NCI-H460 (cell line): ENCODE data around the gene NOC4L. TPM values are rescaled to one million over a fixed set of nuclear protein-coding genes. Genes with fewer than 3 reads are reported as not detected.
"Not testable (repeated sequence)": the region's sequence is repeated elsewhere in the genome, so short reads cannot be mapped to it uniquely, and the experiment has no call there.

Experiments
- DNase-seq: peaks from one replicate; pipeline ENCODE4 v3.0.0-alpha.2; 2016; ENCODE audit warnings: low read depth; ENCODE audit errors: extremely low read depth
- total RNA-seq: library from RNA; depleted of rRNA; stranded (reverse); fragments of >200 nt; shearing (Covaris generic); gene quantifications from 2 replicates; pipeline ENCODE4 v1.2.3, GENCODE V29; 2014

Gene NOC4L
- total RNA-seq, 1 experiment from 2014 or later = 26.4 TPM

- DNase-seq = no peak
Observed at GRCh38 chr12:132141976-132142678, 2.1 kb upstream of the NOC4L start.

DNA sequence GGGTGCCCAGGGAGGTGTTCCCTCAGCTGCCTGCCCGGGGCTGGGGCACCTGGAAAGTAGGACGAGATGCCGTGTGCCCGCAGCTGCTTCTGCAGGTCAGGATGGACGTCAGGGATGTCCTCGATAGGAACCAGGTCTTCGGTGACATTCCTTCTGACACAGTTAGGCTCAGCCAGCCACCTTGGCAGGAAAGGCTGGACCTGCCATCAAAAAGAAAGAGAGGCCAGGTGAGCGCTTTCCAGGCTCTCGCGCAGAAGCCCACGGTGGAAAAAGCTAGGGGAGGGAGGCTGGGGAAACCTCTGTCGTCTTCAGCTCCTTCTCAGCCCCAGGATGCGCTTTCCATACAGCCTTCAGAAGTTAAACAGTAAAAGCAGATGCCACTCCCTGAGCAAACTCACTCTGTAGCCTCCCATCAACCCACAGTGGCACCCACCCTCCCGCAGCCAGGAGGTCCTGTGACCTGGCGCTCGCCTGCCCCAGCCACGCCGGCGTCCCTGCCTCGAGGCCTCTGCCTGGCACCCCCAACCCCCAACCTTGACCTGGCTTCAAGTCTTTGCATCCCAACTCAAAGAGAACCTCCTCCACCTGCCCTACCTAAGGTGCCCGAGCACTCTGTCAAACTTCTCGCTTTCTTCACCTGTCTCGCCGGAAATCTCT lies 1.4 kb upstream of the NOC4L start:
- no peak for DNase-seq

- no peak for DNase-seq
Observed at GRCh38 chr12:132143336-132144071, 753 bp upstream of the NOC4L start.

GRCh38 chr12:132144810-132145168 lies 532 bp downstream of the NOC4L start:
- no peak for DNase-seq

- DNase-seq = no peak
Observed at GRCh38 chr12:132145334-132145733, 1.1 kb downstream of the NOC4L start.

DNA sequence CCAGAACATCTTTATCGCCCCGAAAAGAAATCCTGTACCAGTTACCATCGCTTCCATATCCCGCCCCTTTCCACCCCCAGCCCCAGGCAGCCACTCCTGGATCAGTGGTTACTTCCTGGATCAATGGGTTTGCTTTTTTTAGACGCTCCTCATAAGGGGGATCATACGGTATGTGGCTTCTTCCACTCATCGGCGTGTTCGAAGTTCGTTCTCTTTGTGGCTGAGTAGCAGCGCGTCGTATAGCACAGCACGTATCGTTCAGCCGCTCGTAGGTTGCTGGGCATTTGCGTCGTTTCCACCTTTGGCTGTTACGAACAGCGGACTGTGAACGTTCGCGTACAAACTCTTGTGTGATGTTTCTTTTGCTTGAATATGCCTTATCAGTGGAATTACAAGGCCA lies 1.8 kb downstream of the NOC4L start:
- no peak for DNase-seq

DNA sequence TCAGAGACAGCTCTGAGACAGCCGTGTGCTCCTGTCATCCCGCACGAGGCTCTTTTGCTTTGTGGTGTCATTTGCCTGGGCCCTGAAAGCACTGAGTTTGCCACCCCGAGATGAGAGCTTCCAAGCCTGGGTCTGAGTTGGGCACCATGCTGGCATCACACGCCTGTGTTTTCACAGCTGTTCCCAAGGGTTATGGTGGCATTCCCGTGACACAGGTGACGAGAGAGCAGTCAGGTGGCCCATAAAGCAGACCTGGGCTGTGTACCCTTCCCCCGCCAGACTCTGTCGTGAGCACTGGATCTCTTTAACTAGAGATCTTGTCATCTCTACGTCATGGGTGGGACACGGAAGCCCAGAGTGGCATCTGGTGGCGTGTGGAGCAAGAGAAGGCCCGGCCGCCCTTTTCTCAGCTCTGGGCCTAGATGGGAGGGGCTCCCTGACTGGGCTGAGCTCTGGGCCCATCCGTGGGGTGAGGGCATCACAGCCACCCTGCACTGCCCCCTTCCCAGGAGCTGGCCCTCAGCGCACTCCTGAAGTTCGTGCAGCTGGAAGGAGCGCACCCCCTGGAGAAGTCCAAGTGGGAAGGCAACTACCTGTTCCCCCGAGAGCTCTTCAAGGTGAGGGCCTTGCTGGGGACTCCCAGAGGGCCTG lies 2.6 kb downstream of the NOC4L start:
- no peak for DNase-seq

GRCh38 chr12:132147423-132148367 lies 3.4 kb downstream of the NOC4L start:
- DNase-seq = no peak

DNA sequence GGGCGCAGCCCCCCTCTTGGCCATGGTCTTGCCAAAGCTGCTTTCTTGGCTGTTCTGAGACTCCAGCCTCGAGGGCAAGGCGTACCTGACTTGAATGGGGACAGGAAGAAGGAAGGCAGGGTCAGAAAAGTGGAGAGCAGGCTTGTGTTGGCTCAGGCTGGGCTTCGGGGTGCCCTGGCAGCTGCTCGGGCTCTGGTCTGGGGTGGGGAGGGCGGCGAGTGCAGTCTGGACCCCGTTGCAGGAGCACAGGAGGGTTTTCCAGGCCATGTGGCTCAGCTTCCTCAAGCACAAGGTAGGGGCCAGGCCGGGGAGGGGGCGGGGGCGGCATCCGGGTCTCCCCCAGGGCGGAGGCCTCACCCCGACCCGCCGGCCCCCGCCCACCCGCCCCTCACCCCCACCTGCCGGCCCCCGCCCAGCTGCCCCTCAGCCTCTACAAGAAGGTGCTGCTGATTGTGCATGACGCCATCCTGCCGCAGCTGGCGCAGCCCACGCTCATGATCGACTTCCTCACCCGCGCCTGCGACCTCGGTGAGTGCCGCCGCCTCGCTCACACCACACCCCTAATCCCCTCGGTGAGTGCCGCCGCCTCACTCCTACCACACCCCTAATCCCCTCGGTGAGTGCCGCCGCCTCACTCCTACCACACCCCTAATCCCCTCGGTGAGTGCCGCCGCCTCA lies 4.2 kb downstream of the NOC4L start:
- DNase-seq = no peak

GRCh38 chr12:132149526-132149925 lies 5.3 kb downstream of the NOC4L start:
- not testable (repeated sequence) for DNase-seq

- no peak for DNase-seq
Observed at GRCh38 chr12:132150780-132151144, 6.5 kb downstream of the NOC4L start.

- no peak for DNase-seq
Observed at GRCh38 chr12:132151145-132151765, 7.0 kb downstream of the NOC4L start.

- no peak for DNase-seq
Observed at GRCh38 chr12:132151766-132152410, 7.6 kb downstream of the NOC4L start.

DNA sequence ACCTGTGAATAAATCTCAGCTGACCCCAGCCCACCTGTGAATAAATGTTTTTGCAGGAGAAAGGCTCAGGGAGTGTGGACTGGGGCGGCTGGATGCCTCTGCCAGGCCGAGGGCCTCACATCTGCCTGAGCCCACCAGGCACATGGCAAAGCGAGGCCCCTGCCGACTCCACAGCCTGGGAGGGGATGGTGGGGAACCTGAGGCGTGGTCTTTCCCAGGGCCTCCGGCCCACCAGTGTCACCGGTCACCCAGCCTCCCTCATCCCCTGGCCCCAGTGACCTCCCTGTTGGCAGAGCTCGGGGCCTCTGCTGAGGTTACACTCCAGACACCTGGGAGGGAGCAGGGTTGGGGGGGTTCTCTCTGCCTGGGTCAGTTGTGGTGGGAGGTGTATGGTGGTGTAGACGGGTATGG lies 8.2 kb downstream of the NOC4L start:
- no peak for DNase-seq

- no peak for DNase-seq
Observed at GRCh38 chr12:132152953-132153352, 8.7 kb downstream of the NOC4L start.

DNA sequence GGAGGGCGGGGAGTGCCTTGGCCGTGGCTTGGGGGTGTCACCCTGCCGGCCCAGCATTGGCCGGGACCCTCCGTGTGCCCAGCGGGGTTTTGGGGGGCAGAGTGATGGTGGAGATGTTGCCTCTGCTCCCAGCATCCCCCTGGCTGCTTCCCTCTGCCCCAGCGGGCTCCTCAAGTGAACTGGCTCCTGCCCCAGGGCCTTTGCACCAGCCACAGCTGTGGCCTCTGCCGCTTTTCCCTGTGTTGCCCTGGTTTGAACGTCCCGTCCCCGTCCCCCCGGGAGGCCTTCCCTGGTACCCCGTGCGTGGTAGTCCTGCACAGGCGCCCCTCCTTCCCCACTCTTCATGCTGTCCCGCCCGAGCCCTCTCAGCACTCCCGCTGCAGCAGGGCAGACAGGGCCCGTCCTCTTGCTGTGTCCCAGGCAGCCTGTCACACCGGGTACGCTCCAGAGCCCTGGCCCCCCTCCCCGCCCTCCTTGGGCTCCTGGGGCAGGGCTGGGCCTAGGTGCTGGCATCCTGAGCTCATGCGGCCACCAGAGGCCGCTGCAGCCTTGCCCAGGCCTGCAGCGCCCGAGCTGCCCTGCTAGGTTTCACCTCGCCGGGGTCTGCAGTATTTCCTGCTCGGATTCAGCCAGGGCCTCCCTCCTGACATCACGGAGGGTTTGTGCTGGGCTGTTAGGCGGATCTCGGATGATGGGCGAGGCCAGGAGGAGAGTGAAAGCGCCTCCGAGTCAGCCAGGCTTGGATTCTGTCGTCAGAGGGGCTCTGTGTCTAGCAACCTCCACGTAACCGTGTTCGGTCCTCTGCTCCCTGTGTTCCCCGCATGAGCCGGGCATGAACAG lies 9.5 kb downstream of the NOC4L start:
- peak; percentile 67 for DNase-seq

DNA sequence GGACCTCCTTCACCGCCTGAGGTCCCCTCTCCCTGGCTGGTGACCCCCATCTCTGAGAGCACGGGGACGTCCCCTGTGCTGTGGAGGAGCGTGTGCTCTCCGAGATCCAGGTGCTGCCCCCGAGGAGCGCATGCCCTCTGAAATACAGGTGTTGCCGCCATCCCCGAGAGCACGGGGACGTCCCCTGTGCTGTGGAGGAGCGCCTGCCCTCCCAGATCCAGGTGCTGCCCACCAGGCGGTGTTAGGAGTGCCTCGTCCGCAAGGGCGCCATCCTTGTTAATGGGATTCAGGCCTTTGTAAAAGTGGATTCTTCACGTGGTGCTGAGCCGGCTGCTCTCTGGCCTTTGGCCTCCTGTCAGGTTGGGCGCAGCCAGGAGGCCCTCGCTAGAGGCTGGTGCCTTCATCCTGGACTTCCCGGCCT lies 10.1 kb downstream of the NOC4L start:
- DNase-seq = no peak
